HAP-1 (cell line): ENCODE results near the gene KIAA1191.
"Not testable (repeated sequence)": the region's sequence is repeated elsewhere in the genome, so short reads cannot be mapped to it uniquely, and the experiment has no call there.

Experiments used
- DNase-seq, 2 experiments: peaks; one replicate each; pipeline ENCODE4 v3.0.0-alpha.2; 2016 to 2020; ENCODE audit warnings: low spot score in 2 of 2
- H3K27me3 ChIP-seq: fragments of 250-450 bp; sonication (Bioruptor Pico); 2 replicates; pipeline ENCODE4 v1.5.1; 2020; ENCODE audit warnings: low read depth, mild to moderate bottlenecking, moderate library complexity
- H3K36me3 ChIP-seq: fragments of 250-450 bp; sonication (Bioruptor Pico); replicated peaks from 2 replicates; pipeline ENCODE4 v1.5.1; 2020; ENCODE audit warnings: mild to moderate bottlenecking
- H3K4me1 ChIP-seq: fragments of 250-450 bp; sonication (Bioruptor Pico); 2 replicates; pipeline ENCODE4 v1.5.1; 2020; ENCODE audit warnings: mild to moderate bottlenecking
- H3K4me3 ChIP-seq: fragments of 250-450 bp; sonication (Bioruptor Pico); 2 replicates; pipeline ENCODE4 v1.5.1; 2020; ENCODE audit warnings: mild to moderate bottlenecking, moderate library complexity
- H3K9me3 ChIP-seq: fragments of 250-450 bp; sonication (Bioruptor Pico); 2 replicates; pipeline ENCODE4 v1.5.1; 2020; ENCODE audit warnings: mild to moderate bottlenecking, moderate library complexity
- in situ Hi-C: fragments of 300-500 bp; cut with MboI; formaldehyde crosslinking; loops from 3 replicates; pipeline ENCODE4 v1.14.3; 2020; ENCODE audit warnings: low sequenced_read_pairs, inconsistent platforms, mixed read lengths

KIAA1191 gene

GRCh38 chr5:176361437-176362232 is at the start of gene KIAA1191:
Gene KIAA1191 (minus strand): TSS chr5:176361764. CDS start chr5:176359508, 2,256 bp downstream.
- Histone ChIP-seq H3K27me3 (no peaks in the 10 kb centered on the region), H3K4me1 (no peaks in the 10 kb centered on the region), H3K9me3 (no peaks in the 10 kb centered on the region), H3K36me3 (peaks cover 24% of the 10 kb centered on the region), H3K4me3 (peak within 1 kb of the TSS; percentile 87)
- in situ Hi-C loops = no loop called here
- peak; percentile 87 to 97 for DNase-seq

DNA sequence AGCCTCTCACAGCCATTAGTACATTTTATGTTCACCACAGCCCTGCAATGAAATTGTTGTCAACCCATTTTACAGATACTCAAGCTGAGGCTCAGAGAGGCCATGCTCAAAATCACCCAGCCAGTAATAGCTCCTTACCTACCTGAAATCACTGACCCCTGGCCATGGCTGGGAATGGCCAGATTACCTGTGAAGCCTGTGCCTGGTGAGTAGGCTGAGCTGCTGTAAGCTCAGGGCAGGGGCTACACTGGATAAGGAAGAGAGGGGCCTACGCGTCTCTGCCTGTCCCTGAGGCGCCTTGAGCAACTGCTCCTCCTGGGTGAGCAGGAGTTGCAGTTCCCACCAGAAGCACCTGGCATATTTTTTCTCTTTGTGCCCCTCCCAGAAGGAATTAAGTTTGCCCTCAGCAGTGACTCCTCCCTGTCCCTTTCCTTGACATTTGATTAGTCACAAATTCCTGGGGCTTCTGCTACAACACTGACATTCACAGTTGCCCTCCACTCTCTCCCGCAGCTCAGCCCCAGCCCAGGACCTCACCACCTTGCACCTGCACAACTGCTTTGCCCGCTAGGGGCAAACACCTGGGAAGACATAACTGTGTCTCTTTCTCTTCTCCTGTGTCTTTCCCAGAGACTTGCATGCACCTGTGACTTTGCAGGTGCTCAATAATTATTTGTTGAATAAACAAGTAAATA is 49.1 kb upstream of the KIAA1191 start:
- no peak overlapping the region for H3K4me3 ChIP-seq
- peaks cover 5% of the 10 kb centered on the region; the same call in 1 of the 2 replicates for H3K4me1 ChIP-seq
- no peak for DNase-seq
- in situ Hi-C loops = loop anchor here (10.0 kb wide), 1 partner anchor 134 kb away; the partner anchor contains the start of gene CDHR2
- no peaks in the 10 kb centered on the region for H3K27me3 ChIP-seq
- peaks cover 18% of the 10 kb centered on the region for H3K36me3 ChIP-seq
- no peaks in the 10 kb centered on the region for H3K9me3 ChIP-seq

DNA sequence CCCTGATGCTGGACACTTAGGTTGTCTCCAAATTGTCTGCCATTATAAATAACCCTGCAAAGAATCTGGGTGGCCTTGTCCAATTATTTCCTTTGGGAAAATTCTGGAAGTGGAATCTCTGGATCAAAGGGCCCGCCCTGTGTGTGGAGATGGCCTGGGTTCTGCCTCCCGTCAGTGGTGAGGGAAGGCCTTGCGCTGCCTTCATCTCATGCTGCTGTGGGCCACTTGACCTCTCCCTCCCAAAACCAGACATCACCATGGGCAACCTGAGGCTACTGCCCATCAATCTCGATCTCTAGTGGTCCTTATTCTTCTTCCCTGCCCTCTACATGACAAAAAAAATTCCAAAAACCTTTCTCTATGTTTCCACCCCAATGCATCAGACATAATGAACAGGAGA is 48.2 kb upstream of the KIAA1191 start:
- H3K4me1 ChIP-seq = peaks cover under 1% of the 10 kb centered on the region; the same call in 1 of the 2 replicates
- H3K4me3 ChIP-seq = no peak overlapping the region
- in situ Hi-C loops = loop anchor here (10.0 kb wide), 1 partner anchor 135 kb away; the partner anchor contains the start of gene CDHR2
- no peaks in the 10 kb centered on the region for H3K9me3 ChIP-seq
- peaks cover 19% of the 10 kb centered on the region for H3K36me3 ChIP-seq
- H3K27me3 ChIP-seq = no peaks in the 10 kb centered on the region
- DNase-seq = no peak

GRCh38 chr5:176408590-176408989 is 47.0 kb upstream of the KIAA1191 start:
- Histone ChIP-seq H3K4me3 (no peak overlapping the region), H3K36me3 (peaks cover 18% of the 10 kb centered on the region), H3K4me1 (no peaks in the 10 kb centered on the region), H3K9me3 (no peaks in the 10 kb centered on the region), H3K27me3 (no peaks in the 10 kb centered on the region)
- in situ Hi-C loops = no loop called here
- DNase-seq = no peak

GRCh38 chr5:176408252-176408573 is 46.6 kb upstream of the KIAA1191 start:
- H3K4me3 ChIP-seq, in situ Hi-C loops, H3K9me3 ChIP-seq, H3K27me3 ChIP-seq, DNase-seq, H3K4me1 ChIP-seq: not testable (repeated sequence)
- H3K36me3 ChIP-seq = peaks cover 18% of the 10 kb centered on the region

- no peak overlapping the region for H3K4me3 ChIP-seq
- in situ Hi-C loops = no loop called here
- DNase-seq = no peak
- H3K4me1 ChIP-seq = no peaks in the 10 kb centered on the region
- H3K27me3 ChIP-seq = no peaks in the 10 kb centered on the region
- peaks cover 18% of the 10 kb centered on the region for H3K36me3 ChIP-seq
- no peaks in the 10 kb centered on the region for H3K9me3 ChIP-seq
Measured at GRCh38 chr5:176407456-176408251, 46.1 kb upstream of the KIAA1191 start.

DNA sequence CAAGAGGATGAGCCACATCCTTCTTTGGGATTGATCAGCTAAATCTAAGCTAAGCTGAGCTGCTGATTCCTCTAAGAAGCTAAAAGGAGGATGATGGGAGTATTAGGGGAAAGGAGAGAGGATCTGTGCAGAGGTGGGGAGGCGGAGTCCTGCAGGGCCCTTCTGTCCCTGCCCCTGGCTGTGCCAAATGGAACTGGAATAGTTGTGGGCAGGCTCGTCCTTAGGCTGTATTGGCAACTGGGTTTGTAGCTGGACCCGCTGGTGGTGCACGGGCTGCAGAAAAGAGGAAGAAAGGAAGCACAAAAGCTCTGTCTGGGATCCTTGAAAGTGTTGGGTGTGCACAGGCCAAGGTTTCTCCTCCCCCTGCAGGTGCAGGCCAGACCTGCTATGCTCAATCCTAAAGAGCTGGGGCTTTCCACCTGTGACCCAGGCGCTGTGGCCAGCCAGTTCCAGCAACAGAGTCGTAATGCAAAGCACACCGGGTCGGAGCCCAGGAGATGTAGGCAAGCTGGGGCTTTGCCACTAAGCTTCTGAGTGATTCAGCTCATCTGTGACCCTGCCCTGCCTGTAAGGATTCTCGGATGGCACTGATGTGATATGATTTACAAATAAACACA is 45.0 kb upstream of the KIAA1191 start:
- Histone ChIP-seq H3K4me1 (no peaks in the 10 kb centered on the region), H3K27me3 (no peaks in the 10 kb centered on the region), H3K9me3 (no peaks in the 10 kb centered on the region), H3K36me3 (peaks cover 18% of the 10 kb centered on the region), H3K4me3 (no peak overlapping the region)
- DNase-seq = no peak
- in situ Hi-C loops = no loop called here

- in situ Hi-C loops = no loop called here
- DNase-seq = no peak
- no peak overlapping the region for H3K4me3 ChIP-seq
- peaks cover 18% of the 10 kb centered on the region for H3K36me3 ChIP-seq
- no peaks in the 10 kb centered on the region for H3K9me3 ChIP-seq
- no peaks in the 10 kb centered on the region for H3K27me3 ChIP-seq
- H3K4me1 ChIP-seq = no peaks in the 10 kb centered on the region
Measured at GRCh38 chr5:176405656-176406435, 44.3 kb upstream of the KIAA1191 start.

DNA sequence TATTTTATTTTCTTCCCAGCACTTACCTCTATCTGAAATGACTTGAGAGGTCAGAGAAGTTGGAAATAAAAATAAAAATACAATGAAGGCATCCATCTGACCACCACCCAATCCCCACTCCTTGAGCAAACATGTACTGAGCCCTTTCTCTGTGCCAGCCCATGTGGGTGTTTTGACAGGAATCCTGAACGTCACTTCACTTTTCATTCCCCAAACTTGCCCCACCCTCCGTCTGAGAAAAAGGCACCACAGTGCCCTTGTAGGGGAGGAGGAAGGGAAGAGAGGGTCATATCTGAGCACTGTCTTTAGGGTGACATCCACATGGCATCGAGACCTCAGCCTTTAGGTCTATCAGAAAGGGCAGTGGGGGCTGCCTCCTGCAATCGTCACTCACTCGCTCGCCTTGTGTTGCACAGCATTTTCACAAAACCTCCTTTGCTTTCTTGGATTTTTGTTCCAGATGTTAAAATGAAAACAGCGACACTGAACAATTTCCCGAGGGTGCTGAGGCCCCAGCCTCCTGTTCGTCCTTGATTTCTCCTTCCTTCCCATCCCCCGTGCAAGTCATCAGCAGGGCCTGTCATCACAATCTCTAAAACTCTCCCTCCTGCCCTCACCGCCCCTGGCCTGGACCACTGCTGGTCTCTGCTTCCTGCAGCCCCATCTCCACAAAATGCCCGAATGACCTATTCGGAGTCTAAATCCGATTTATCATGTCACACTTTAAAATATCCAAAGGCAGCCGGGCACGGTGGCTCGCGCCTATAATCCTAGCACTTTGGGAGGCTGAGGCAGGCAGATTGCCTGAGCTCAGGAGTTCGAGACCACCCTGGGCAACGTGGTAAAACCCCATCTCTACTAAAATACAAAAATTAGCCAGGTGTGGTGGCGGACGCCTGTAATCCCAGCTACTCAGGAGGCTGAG is 40.0 kb upstream of the KIAA1191 start:
- in situ Hi-C loops = no loop called here
- no peaks in the 10 kb centered on the region for H3K9me3 ChIP-seq
- no peak overlapping the region for H3K4me3 ChIP-seq
- DNase-seq = no peak
- H3K36me3 ChIP-seq = peaks cover 3% of the 10 kb centered on the region; the same call in 1 of the 2 replicates
- no peaks in the 10 kb centered on the region for H3K27me3 ChIP-seq
- H3K4me1 ChIP-seq = no peaks in the 10 kb centered on the region; the same call in 1 of the 2 replicates

- no peaks in the 10 kb centered on the region for H3K27me3 ChIP-seq
- DNase-seq = peak in 1 of 2 experiments; percentile 57
- H3K4me3 ChIP-seq = no peak overlapping the region
- no peaks in the 10 kb centered on the region; the same call in 1 of the 2 replicates for H3K4me1 ChIP-seq
- H3K36me3 ChIP-seq = peaks cover 2% of the 10 kb centered on the region; the same call in 1 of the 2 replicates
- in situ Hi-C loops = no loop called here
- no peaks in the 10 kb centered on the region for H3K9me3 ChIP-seq
Measured at GRCh38 chr5:176400382-176401156, 39.0 kb upstream of the KIAA1191 start.

- Histone ChIP-seq H3K36me3 (peaks cover 6% of the 10 kb centered on the region), H3K4me1 (no peaks in the 10 kb centered on the region; the same call in 1 of the 2 replicates), H3K27me3 (no peaks in the 10 kb centered on the region), H3K4me3 (no peak overlapping the region), H3K9me3 (no peaks in the 10 kb centered on the region)
- in situ Hi-C loops = no loop called here
- no peak for DNase-seq
Measured at GRCh38 chr5:176397736-176398420, 36.3 kb upstream of the KIAA1191 start.
